ENCODE measurements around the gene DPEP1.
"Not testable (repeated sequence)": the region's sequence is repeated elsewhere in the genome, so short reads cannot be mapped to it uniquely, and the experiment has no call there.

The DPEP1 gene

DNA sequence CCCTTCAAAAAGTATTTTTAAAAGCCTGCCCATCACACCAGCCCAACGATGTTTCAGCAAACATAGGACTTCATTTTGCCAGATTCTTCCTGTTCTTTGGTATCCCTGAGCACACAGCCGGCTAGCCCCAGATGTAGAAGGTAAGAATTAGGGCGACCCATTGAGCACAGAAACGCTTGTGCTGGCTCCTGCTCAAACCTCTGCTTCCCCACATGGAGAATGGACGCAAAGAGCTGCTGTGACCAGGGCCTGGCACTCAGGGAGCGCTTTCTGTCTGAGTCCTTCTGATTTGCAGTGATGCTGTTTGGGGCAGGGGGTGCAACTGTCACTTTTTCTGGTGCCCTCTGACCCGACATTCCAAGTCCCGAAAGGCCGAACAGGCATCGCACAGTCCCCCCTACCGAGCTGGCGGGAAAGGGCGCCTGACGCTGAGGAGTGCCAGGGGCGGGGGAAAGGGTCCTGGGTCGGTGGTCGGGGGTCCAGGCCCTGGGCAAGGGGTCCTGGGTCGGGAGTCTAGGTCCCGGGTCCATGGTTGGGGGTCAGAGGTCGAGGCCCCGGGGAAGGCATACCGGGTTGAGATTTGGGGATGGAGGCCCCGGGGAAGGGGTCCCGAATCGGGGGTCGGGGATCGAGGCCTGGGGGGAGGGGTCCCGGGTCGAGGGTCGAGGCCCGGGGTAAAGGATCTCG lies 43.1 kb downstream of the DPEP1 start:
- DNase-seq, result no peak

DNA sequence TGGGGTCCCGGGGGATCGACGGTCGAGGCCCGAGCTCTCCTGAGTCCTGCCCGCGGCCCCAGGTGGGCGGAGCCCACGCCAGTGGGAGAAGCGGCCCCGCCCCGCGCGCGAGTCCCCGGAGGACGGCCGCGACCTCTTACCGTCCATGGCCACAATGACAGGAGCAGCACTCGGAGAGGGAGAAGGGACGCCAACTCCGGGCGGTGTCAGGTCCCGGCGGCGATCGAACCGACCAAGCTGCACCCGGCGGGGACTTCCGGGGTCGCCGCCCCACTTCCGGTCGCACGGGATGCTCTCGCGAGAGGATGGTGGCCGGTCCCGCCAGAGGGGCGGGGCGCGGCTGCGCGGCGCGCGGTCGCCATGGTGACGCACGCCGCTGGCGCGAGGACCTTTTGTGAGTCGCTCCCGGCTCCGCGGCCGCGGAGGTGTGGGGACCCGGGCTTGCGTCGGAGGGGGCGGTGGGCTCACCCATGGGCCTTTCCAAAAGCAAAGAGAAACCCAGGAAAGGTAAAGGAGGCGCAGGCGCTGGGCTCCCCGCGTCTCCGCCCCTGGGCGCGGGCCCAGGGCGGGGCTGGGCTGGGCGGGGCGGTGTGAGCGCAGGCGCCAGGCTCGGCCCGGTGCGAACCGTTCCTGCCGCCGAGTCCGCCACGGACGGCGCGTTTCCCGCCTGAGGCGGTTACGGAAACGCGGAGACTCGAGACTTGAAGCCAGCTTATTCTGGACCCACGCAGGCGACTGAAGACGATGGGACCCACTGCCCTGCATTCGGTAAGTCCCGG lies 44.2 kb downstream of the DPEP1 start, which contains the start of the genes CHMP1A and SPATA33:
CHMP1A (minus strand) TSS at position 267 of the 779 bp plus-strand sequence; CDS start at position 147, 120 bp downstream.
SPATA33 (plus strand) TSS at position 395 of the 779 bp plus-strand sequence; CDS start at position 471, 76 bp downstream.
- DNase-seq, result peak; percentile 63

DNA sequence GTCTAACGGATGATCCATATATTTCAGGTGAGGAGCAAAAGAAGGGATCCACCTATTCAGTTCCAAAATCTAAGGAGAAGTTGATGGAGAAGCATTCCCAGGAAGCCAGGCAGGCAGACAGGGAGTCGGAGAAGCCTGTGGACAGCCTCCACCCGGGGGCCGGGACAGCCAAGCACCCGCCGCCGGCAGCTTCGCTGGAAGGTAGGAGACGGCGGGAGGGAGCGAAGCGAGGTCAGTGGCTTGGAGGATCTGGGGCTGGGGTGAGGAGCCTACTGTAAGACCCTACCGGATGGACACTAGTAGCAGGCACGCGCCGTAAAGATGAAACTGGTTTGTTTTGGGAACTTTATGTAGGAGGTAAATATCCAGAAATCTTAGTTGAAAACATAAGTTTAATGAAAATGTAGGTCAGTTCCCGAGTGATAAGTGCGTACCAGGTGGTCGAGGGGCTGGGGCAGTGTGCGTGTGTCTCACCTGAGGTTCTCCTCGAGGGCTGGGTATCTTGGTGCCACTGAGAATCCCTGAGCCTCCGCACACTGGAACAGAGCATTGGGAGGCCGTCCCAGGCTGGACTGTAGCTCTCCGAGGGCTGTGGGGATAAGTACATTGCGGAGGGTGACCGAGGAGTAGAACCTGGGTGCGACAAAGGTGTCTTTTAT lies 44.9 kb downstream of the DPEP1 start:
- DNase-seq, result no peak

DNA sequence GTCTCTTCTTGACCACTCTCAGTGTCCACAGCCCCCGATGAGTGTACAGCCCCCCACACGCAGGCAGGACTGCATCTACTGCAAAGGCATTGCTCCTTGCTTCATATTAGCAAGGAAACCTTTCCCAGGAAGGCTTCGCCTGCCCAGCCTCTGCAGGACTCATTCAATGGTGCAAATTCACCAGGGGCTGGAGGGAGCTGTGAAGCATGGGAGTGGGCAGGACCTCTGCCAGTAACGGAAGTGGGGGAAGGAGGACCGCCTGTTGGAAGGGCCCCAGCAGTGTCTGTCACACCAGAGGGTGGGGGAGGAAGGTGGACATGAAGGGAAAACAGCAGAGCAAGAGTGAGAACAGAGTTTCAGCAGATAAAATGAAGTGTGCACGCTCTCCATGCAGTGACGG lies 46.7 kb downstream of the DPEP1 start:
- DNase-seq, result no peak

DNA sequence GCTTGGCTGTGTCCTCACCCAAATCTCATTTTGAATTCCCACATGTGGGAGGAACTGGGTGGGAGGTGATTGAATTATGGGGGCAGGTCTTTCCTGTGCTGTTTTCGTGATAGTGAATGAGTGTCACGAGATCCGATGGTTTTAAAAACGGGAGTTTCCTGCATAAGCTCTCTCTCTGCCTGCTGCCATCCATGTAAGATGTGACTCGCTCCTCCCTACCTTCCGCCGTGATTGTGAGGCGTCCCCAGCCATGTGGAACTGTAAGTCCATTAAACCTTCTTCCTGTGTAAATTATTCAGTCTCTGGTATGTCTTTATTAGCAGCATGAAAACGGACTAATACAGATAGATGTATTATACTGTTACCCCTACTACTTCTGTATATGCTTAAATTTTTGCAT lies 47.8 kb downstream of the DPEP1 start:
- DNase-seq, result no peak

DNA sequence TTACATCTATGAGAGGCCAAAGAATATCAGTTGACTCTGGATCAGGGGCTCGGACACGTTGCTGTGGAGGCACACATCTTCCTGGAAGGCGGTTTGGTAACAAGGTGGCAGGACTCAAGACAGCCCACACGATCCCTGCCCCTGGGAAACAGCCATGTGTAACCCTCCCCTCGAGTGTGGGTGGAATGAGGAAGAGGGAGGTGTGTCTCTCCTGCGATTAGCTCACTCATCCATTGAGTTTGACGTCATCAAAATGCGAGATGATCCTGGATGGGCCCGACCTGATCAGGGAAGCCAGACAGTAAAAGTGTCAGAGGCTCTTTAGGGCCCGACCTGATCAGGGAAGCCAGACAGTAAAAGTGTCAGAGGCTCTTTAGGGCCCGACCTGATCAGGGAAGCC lies 50.8 kb downstream of the DPEP1 start:
- not testable (repeated sequence) for DNase-seq

DNA sequence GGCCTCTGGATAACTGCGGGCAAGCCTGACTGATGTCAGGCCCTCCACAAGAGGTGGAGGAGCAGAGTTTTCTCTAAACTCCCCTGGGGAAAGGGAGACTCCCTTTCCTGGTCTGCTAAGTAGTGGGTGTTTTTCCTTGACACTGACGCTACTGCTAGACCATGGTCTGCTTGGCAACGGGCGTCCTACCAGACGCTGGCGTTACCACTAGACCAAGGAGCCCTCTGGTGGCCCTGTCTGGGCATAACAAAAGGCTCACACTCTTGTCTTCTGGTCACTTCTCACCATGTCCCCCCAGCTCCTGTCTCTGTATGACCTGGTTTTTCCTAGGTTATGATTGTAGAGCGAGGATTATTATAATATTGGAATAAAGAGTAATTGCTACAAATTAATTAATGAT lies 53.6 kb downstream of the DPEP1 start:
- not testable (repeated sequence) for DNase-seq

DNA sequence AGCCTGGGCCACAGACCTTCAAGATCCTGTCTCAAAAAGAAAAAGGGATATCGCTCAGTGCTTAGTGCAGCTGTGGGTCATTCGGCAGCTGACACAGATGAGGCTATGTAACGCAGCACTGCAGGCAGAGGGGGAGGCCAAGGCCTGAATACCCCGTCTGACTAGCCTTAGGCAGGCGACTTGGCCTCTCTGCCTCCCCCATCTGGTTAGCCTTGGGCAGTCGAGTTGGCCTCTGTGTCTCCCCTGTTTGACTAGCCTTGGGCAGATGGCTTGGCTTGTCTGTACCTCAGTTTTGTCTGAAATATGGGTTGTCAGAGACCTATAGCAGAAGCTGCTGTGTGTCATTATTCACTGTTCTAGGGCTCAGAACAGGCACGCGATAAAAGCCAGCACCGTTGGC lies 54.2 kb downstream of the DPEP1 start:
- no peak for DNase-seq

DNA sequence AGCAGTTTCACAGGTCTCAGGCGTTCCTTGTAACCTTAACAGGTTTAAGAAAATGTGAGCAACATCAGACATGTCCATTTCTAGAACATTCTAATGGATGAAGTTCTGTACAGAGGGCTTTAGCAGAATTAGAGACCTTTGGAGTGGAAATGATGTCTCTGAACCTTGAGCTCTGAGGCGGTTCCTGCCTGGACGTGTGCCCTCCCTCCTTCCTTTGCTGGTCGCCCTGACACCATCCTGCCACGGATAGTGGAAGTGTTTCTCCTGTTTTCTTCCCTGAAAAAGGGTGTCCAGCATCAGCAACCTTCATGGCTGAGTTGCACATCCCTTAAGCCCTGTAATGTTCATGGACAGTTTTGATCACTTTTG lies 55.3 kb downstream of the DPEP1 start:
- DNase-seq, result no peak

DNA sequence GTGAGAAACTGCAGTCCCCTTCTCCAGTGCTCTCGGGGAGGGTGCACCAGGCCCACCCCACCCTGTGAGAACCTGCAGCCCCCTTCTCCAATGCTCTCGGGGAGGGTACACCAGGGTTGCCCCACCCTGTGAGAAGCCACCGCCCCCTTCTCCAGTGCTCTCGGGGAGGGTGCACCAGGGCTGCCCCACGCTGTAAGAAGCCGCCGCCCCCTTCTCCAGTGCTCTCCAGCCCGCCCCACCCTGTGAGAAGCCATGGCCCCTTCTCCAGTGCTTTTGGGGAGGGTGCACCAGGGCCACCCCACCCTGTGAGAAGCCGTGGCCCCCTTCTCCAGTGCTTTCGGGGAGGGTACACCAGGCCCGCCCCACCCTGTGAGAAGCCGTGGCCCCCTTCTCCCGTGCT lies 56.3 kb downstream of the DPEP1 start:
- no peak for DNase-seq

DNA sequence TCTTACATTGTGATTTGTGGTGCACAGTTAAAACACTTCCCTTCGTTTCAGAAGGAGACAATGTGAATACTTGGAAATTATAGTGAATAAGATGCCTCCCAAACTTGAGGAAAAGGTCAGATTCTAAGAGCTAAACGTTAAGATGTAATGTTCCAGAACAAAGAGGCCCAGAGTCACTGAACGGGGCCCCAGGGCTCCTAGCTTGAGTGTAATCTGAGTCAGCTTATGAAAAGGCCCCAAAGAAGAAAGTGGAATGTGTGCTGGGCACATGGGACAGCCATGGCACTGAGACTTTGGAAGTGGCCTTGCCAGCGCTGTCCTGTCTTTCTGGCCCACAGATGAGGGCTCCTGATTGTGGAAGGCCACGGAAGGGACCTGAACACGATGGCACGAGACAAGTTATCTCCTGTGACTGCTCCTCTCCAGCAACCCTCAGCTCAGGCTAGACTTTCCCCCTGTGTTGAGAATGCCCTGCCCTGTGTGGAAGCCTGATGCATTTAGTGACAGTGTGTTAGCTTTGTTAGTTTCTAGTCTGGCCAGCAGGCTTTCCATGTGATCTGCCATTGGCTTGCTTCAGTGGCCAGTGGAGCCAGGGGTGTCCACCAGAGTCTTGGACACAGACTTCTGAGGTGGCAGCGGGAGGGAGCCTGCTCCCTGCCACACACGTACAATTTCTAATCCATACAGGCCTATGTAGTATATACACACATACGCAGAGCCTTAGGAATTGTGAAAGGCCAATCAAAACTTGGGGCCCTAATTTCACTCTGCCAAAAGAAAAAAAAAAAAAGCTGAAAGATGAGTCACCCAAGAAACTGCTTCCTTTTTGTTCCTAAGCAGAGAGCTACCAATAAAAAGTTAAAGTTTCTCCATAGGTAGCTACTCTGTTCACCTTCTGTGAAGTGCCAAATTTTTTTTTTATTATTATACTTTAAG lies 57.3 kb downstream of the DPEP1 start:
- DNase-seq, result no peak

DNA sequence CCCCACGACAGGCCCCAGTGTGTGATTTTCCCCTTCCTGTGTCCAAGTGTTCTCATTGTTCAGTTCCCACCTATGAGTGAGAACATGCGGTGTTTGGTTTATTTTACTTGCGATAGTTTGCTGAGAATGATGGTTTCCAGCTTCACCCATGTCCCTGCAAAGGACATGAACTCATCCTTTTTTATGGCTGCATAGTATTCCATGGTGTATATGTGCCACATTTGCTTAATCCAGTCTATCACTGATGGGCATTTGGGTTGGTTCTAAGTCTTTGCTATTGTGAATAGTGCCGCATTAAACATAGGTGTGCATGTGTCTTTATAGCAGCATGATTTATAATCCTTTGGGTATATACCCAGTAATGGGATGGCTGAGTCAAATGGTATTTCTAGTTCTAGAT lies 58.1 kb downstream of the DPEP1 start:
- DNase-seq, result not testable (repeated sequence)

DNA sequence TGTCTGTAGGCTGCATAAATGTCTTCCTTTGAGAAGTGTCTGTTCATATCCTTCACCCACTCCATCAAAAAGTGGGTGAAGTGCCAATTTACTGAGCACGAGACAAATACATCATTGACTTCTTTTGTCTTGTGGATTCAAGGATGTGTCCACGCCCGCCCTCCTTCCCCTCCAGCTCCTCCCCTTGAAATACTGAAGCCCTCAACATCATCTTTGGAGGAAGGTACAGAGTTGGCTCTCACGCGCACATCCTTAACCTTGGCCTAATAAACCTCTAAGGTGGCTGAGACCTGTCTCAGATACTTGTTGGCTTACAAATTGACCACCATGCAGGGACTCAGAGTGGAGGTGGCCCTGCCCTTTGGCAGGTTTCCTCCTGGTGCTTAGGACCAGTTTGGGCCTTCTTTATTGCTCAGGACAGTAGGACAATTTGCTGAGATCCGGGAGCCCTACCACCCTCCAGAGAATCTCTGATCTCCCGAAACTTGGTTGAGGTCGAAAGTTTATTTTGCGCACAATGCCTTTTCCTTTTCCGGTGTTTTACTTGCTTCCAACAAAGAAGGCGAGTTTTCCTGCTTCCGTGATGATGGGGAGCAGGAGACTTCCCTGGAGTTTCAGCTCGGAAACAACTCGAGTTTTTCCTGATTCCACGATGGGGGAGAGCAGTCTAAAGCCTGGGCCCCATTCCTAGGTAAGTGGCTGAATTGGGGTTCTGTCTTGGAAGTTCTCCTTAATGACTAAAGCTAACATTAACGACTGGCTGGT lies 58.9 kb downstream of the DPEP1 start:
- no peak for DNase-seq

DNA sequence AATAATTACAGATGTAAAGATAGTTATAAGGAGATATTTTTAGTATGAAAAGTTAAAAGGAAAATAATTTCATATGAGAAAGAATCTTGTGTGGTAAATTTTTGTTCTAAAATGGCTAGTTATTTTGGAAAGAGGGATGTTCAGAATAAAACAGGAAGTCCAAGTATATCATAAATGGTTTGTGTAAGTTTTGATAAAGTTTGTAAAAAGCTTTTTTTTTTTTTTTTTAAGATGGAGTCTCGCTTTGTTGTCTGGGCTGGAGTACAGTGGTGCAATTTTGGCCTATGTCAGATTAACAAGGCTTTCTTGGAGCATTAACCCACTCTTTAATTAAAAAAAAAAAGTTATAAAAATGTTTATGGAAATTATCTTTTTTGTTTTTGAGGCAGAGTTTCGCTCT lies 64.8 kb downstream of the DPEP1 start:
- no peak for DNase-seq

DNA sequence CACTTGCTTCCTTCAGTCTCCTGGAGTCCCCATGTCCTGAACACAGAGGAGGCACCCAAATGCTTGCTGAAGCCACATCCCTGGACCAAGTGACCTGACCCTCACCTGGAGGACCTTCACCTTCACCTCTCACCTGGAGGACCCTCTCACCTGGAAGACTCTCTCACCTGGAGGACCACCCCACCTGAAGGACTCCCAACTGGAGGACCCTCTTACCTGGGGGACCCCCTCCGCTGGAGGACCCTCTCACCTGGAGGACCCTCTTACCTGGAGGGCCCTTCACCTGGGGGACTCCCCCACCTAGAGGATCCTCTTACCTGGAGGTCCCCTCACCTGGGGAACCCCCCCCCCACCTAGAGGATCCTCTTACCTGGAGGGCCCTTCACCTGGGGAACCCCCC lies 72.5 kb downstream of the DPEP1 start:
- DNase-seq, result no peak

DNA sequence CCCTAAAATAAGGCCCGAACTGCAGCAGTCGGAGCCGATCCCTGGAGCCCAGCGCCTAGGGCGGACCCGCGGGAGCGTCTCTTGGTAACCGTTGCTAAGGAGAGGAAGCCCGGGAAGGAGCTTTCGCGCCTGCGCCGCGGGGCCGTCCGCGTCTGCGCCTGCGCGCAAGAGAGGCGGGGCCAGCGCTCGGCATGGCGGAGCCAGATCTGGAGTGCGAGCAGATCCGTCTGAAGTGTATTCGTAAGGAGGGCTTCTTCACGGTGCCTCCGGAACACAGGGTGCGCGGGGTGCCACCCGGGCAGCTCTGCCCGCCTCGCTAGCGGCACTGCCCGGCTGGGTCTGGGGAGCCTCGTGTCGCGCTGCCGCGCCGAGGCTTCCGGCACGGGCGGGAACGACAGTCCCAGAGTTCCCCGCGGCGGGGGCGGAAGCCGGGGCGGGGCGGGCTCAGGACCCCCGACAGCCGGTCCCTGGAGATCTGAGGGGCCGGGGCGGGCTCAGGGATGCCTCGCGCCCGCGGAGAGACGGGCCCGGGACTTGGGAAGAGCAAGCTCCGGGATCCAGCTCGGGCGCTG lies 73.2 kb downstream of the DPEP1 start, which contains the start of gene CDK10:
CDK10 (plus strand) TSS at position 170 of the 572 bp plus-strand sequence; CDS start at position 192, 22 bp downstream.
- peak; percentile 67 for DNase-seq

DNA sequence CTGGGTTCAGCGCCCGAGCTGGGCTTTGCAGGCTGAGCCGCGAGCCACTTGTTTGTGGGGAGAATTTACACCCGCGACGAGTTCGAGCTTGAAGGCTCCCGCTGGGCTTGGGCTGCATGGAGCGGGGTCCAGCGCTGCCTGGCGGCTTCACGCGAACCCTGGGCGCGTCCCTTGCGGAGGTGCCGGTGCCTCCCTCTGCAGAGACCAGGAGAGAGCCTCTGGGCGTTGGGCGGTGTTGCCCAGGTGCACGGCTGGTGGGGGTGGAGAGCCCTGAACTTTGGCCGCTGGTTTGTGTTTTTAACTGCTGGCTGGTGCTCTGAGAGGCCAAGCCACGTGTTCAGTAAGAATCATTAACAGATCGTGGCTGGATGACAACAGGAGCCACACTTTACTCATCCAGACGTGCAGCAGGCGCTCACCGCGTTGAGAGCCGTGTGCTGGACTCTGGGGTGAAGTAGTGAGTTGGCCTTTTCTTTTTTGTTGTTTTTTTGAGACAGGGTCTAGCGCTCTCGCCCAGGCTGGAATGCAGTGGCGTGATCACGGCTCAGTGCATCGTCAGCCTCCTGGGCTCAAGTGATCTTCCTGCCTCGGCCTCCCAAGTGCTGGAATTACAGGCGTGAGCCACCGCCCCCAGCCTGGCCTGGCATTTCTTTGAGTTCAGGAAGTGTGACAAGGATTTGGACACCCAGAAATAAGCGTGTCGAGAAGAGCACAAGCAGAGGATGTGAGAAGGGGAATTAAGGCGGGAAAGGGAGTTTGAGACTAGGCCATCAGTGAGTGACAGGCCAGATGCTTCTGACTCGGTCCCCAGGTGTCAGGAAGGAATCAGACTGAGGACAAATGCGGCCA lies 73.9 kb downstream of the DPEP1 start:
- peak; percentile 0 for DNase-seq

All from NCI-H774 (cell line).